Sigmoid colon (tissue), 7 donors: ENCODE data around the gene SUGCT. TPM values are rescaled to one million over a fixed set of nuclear protein-coding genes. Genes with fewer than 3 reads are reported as not detected.

ENCODE experiments used
- DNase-seq: peaks from one replicate; pipeline ENCODE4 v3.0.0-alpha.2; 2019
- H3K27ac ChIP-seq, 4 donors: fragments of 200-600 bp; sonication (generic); one replicate each; pipeline ENCODE4 v1.5.1; 2016 to 2019; ENCODE audit warnings: mild to moderate bottlenecking in 1 of 4
- H3K27me3 ChIP-seq, 3 donors: fragments of 200-600 bp; sonication (generic); one replicate each; pipeline ENCODE4 v1.5.1; 2019; ENCODE audit warnings: mild to moderate bottlenecking in 1 of 3
- H3K36me3 ChIP-seq, 4 donors: fragments of 200-600 bp; sonication (generic); one replicate each; pipeline ENCODE4 v1.5.1; 2016 to 2019
- H3K4me1 ChIP-seq, 4 donors: fragments of 200-600 bp; sonication (generic); one replicate each; pipeline ENCODE4 v1.5.1; 2017 to 2019
- H3K4me3 ChIP-seq, 4 donors: fragments of 200-600 bp; sonication (generic); one replicate each; pipeline ENCODE4 v1.5.1; 2017 to 2019; ENCODE audit warnings: mild to moderate bottlenecking in 2 of 4, moderate library complexity in 1 of 4
- H3K9me3 ChIP-seq, 4 donors: fragments of 200-600 bp in 3 of 4; sonication (generic) in 3 of 4; one replicate each; pipeline versions ENCODE4 v1.5.1 to v1.6.1; 2013 to 2019
- CTCF ChIP-seq, 4 experiments: fragments of 450-650 bp in 3 of 4; fragments of 200-600 bp in 1 of 4; IDR thresholded peaks; one replicate each; pipeline ENCODE4 v1.5.1; 2016 to 2019; ENCODE audit warnings: antibody characterized with exemption in 4 of 4, mild to moderate bottlenecking in 3 of 4, moderate library complexity in 2 of 4
- EP300 ChIP-seq, 4 donors: sonication (generic); formaldehyde crosslinking; IDR thresholded peaks; one replicate each; pipeline ENCODE4 v1.6.1; 2017; ENCODE audit warnings: antibody characterized with exemption in 4 of 4
- POLR2A ChIP-seq, 2 donors: fragments of 450-650 bp; IDR thresholded peaks; one replicate each; pipeline ENCODE4 v1.6.1; 2016; ENCODE audit warnings: antibody characterized with exemption in 2 of 2, mild to moderate bottlenecking in 2 of 2, moderate library complexity in 2 of 2
- POLR2AphosphoS5 ChIP-seq, 4 donors: sonication (generic); formaldehyde crosslinking; IDR thresholded peaks; one replicate each; pipeline ENCODE4 v1.6.1; 2017; ENCODE audit warnings: antibody characterized with exemption in 4 of 4
- WGBS, 2 donors: extraction: QIAGEN DNeasy Blood & Tissue Kit; methylation state at CpG; one replicate each; pipeline ENCODE4 v1.1.7; 2013; 5-methylcytosine and 5-hydroxymethylcytosine counted together
- intact Hi-C: fragments of 100-400 bp; cut with DNase I; formaldehyde crosslinking; loops from one replicate; pipeline ENCODE4 v1.15.1; 2023
- polyA plus RNA-seq, 3 donors: library from polyadenylated mRNA; stranded (reverse); fragments of 200-250 nt; gene quantifications; one replicate each; pipeline ENCODE4 v1.2.3, GENCODE V29; 2013
- total RNA-seq, 4 donors: library from RNA; depleted of rRNA; stranded (reverse); fragments of >200 nt; gene quantifications; one replicate each; pipeline ENCODE4 v1.1.0, GENCODE V29; 2016
- donor health status: healthy with polysubstance abuse.
- donor health status: Bipolar disorder and iron deficiency.
- donor health status: healthy.

SUGCT gene
- total and polyA plus RNA-seq, 7 donors: 2.3 to 25.9 (median 6.3) TPM

GRCh38 chr7:40457776-40458480 is 323.1 kb downstream of the SUGCT start:
- no peak for DNase-seq
- 90 to 92% methylated on average over 5 of the region's 5 CpGs for WGBS, 2 donors
- H3K9me3 ChIP-seq: no peaks in the 10 kb centered on the region
- TF ChIP-seq CTCF (IDR thresholded peaks at IDR 0.05) (no peak), EP300 (IDR thresholded peaks at IDR 0.05) (no peak), POLR2A (IDR thresholded peaks at IDR 0.05) (no peak), POLR2AphosphoS5 (IDR thresholded peaks at IDR 0.05) (no peak)
- H3K4me1 ChIP-seq: peaks cover 0 to 13% (median 6%) of the 10 kb centered on the region in 4 donors
- intact Hi-C loops: no loop called here
- no peaks in the 10 kb centered on the region for H3K36me3 ChIP-seq
- no peak overlapping the region for H3K4me3 ChIP-seq
- no peaks in the 10 kb centered on the region for H3K27me3 ChIP-seq
- no peak overlapping the region for H3K27ac ChIP-seq

GRCh38 chr7:40463446-40463845 is 328.6 kb downstream of the SUGCT start:
- no peaks in the 10 kb centered on the region for H3K9me3 ChIP-seq
- 72 to 83% methylated on average over 4 of the region's 4 CpGs for WGBS, 2 donors
- H3K27me3 ChIP-seq: no peaks in the 10 kb centered on the region
- TF ChIP-seq EP300 (IDR thresholded peaks at IDR 0.05) (no peak), POLR2AphosphoS5 (IDR thresholded peaks at IDR 0.05) (no peak), CTCF (IDR thresholded peaks at IDR 0.05) (no peak), POLR2A (IDR thresholded peaks at IDR 0.05) (no peak)
- intact Hi-C loops: no loop called here
- no peaks in the 10 kb centered on the region for H3K36me3 ChIP-seq
- peak overlapping the region in 2 of 4 donors; percentile 35 to 62 for H3K27ac ChIP-seq
- peak overlapping the region in 1 of 4 donors; percentile 14 for H3K4me3 ChIP-seq
- DNase-seq: no peak
- H3K4me1 ChIP-seq: peaks cover 0 to 40% (median 19%) of the 10 kb centered on the region in 4 donors

- no peak for DNase-seq
- Histone ChIP-seq H3K4me3 (no peak overlapping the region), H3K9me3 (no peaks in the 10 kb centered on the region), H3K4me1 (peaks cover 0 to 47% (median 29%) of the 10 kb centered on the region in 4 donors), H3K27me3 (no peaks in the 10 kb centered on the region), H3K36me3 (no peaks in the 10 kb centered on the region), H3K27ac (peak overlapping the region; percentile 35 to 89 (median 62))
- intact Hi-C loops: no loop called here
- peak in 1 of 4 donors; percentile 72 for TF ChIP-seq POLR2AphosphoS5 (IDR thresholded peaks at IDR 0.05)
- TF ChIP-seq CTCF (IDR thresholded peaks at IDR 0.05): no peak
- TF ChIP-seq EP300 (IDR thresholded peaks at IDR 0.05): peak in 1 of 4 donors; percentile 49
- WGBS, 2 donors: 81 to 82% methylated on average over 4 of the region's 4 CpGs
Observed at GRCh38 chr7:40468891-40469864, 334.4 kb downstream of the SUGCT start.

GRCh38 chr7:40470091-40470592 is 335.3 kb downstream of the SUGCT start:
- no peak for DNase-seq
- intact Hi-C loops: no loop called here
- Histone ChIP-seq H3K27me3 (no peaks in the 10 kb centered on the region), H3K27ac (peak overlapping the region; percentile 35 to 89 (median 62)), H3K36me3 (no peaks in the 10 kb centered on the region), H3K9me3 (no peaks in the 10 kb centered on the region), H3K4me3 (no peak overlapping the region), H3K4me1 (peaks cover 0 to 45% (median 32%) of the 10 kb centered on the region in 4 donors)
- no peak for TF ChIP-seq EP300 (IDR thresholded peaks at IDR 0.05)
- TF ChIP-seq POLR2AphosphoS5 (IDR thresholded peaks at IDR 0.05): no peak
- TF ChIP-seq POLR2A (IDR thresholded peaks at IDR 0.05): no peak
- no peak for TF ChIP-seq CTCF (IDR thresholded peaks at IDR 0.05)
- 77 to 85% methylated on average over 6 of the region's 6 CpGs for WGBS, 2 donors
